HepG2 (cell line): ENCODE measurements around the gene HCLS1. TPM values are rescaled to one million over a fixed set of nuclear protein-coding genes. Genes with fewer than 3 reads are reported as not detected.

Experiments
- ATAC-seq: fragments of 200-7000 bp; cut with Tn5 transposase; 3 replicates; pipeline ENCODE4 v1.9.1; 2020; ENCODE audit warnings: mild to moderate bottlenecking, moderate library complexity
- BruUV-seq: library from RNA; stranded (reverse); fragments of 400-500 nt; replicated peaks from 2 replicates; lab custom pipeline; 2021; lab: Mats Ljungman, UMichigan
- CTCF ChIA-PET: fragments of 300-600 bp; formaldehyde crosslinking; extraction: SDS; loops from one replicate; lab custom pipeline; 2021; ENCODE audit warnings: low total read pairs, inconsistent platforms, low intra/inter-chr PET ratio; lab: Yijun Ruan, JAX
- POLR2A ChIA-PET: fragments of 350-600 bp; sonication (Branson Sonifier 250); formaldehyde crosslinking; loops from one replicate; lab custom pipeline; 2020; ENCODE audit warnings: antibody characterized with exemption, inconsistent platforms; lab: Yijun Ruan, JAX
- DNase-seq: peaks from one replicate; pipeline ENCODE4 v3.0.0-alpha.2; 2015; ENCODE audit warnings: low spot score
- FAIRE-seq: peaks from 3 replicates; lab custom pipeline; 2011; peaks lifted over from hg19 to GRCh38; lab: Jason Lieb, UNC
- H2AFZ ChIP-seq: one replicate; pipeline ENCODE4 v1.6.1; 2011; ENCODE audit warnings: low read length, inconsistent platforms
- H3K27ac ChIP-seq: fragments of 300-600 bp; 3 replicates; pipeline ENCODE4 v1.8.0; 2011; ENCODE audit warnings: mixed run types, mild to moderate bottlenecking, mixed read lengths, low read length, inconsistent platforms; ENCODE audit not compliant: insufficient read depth; ENCODE audit errors: extremely low read length
- H3K27me3 ChIP-seq, 2 experiments: fragments of 200-600 bp in 1 of 2; 2 replicates in 1 of 2; 3 replicates in 1 of 2; pipeline versions ENCODE4 v1.6.0 to v1.8.0; 2011; ENCODE audit warnings: low read length in 2 of 2, mild to moderate bottlenecking in 2 of 2, moderate library complexity in 2 of 2, inconsistent platforms in 1 of 2; ENCODE audit not compliant: insufficient read depth in 2 of 2, control insufficient read depth in 1 of 2
- H3K36me3 ChIP-seq, 2 experiments: fragments of 200-600 bp in 1 of 2; replicated peaks in 1 of 2; 2 replicates in 1 of 2; 3 replicates in 1 of 2; pipeline versions ENCODE4 v1.5.1 to v1.8.0; 2011; ENCODE audit warnings: low read length in 2 of 2, inconsistent platforms in 1 of 2; ENCODE audit not compliant: insufficient read depth in 2 of 2, control insufficient read depth in 1 of 2
- H3K4me1 ChIP-seq: 2 replicates; pipeline ENCODE4 v1.5.1; 2012; ENCODE audit warnings: low read length, inconsistent platforms; ENCODE audit not compliant: insufficient read depth
- H3K4me2 ChIP-seq: 2 replicates; pipeline ENCODE4 v1.6.0; 2011; ENCODE audit warnings: low read depth, low read length, inconsistent platforms
- H3K4me3 ChIP-seq, 3 experiments: fragments of 200-600 bp in 1 of 3; sonication (generic), shearing (Covaris generic) in 1 of 3; replicated peaks in 1 of 3; 2 replicates each; pipeline ENCODE4 v1.5.1; 2011 to 2016; ENCODE audit warnings: low read length in 3 of 3, inconsistent platforms in 2 of 3, low read depth in 2 of 3, mild to moderate bottlenecking in 2 of 3, control low read depth in 1 of 3, mixed read lengths in 1 of 3; ENCODE audit not compliant: insufficient read depth in 1 of 3
- H3K79me2 ChIP-seq: one replicate; pipeline ENCODE4 v1.6.1; 2011; ENCODE audit warnings: low read length, inconsistent platforms; ENCODE audit not compliant: insufficient read depth
- H3K9ac ChIP-seq: 2 replicates; pipeline ENCODE4 v1.6.0; 2011; ENCODE audit warnings: mild to moderate bottlenecking, low read depth, low read length, inconsistent platforms; ENCODE audit not compliant: insufficient read depth
- H3K9me3 ChIP-seq: 2 replicates; pipeline ENCODE4 v1.5.1; 2012; ENCODE audit warnings: mild to moderate bottlenecking, low read length
- H4K20me1 ChIP-seq: 2 replicates; pipeline ENCODE4 v1.6.0; 2011; ENCODE audit warnings: inconsistent platforms, mild to moderate bottlenecking, low read length, moderate library complexity; ENCODE audit not compliant: insufficient read depth
- ATF3 ChIP-seq: sonication (generic); formaldehyde crosslinking; IDR thresholded peaks from 2 replicates; pipeline ENCODE4 v1.4.0; 2020; ENCODE audit warnings: missing genetic modification reagents
- CREM ChIP-seq, 2 experiments: sonication (generic) in 1 of 2; formaldehyde crosslinking in 1 of 2; IDR thresholded peaks; 2 replicates each; pipeline versions ENCODE4 v1.4.0 to v1.6.1; 2016 to 2020; ENCODE audit warnings: antibody characterized with exemption in 1 of 2, mild to moderate bottlenecking in 1 of 2, missing genetic modification reagents in 1 of 2
- HINFP ChIP-seq: sonication (generic); formaldehyde crosslinking; IDR thresholded peaks from 2 replicates; pipeline ENCODE4 v1.4.0; 2020; ENCODE audit warnings: low read depth, mild to moderate bottlenecking, missing genetic modification reagents
- HNRNPLL ChIP-seq: fragments of 200-400 bp; formaldehyde crosslinking; IDR thresholded peaks from 2 replicates; pipeline ENCODE4 v1.6.1; 2017; ENCODE audit warnings: mild to moderate bottlenecking, low read depth, low read length; ENCODE audit not compliant: poor library complexity, severe bottlenecking
- NFIB ChIP-seq: sonication (generic); formaldehyde crosslinking; IDR thresholded peaks from 2 replicates; pipeline ENCODE4 v1.9.0; 2021; ENCODE audit warnings: missing genetic modification reagents, mild to moderate bottlenecking, borderline replicate concordance
- SP2 ChIP-seq: sonication (generic); formaldehyde crosslinking; IDR thresholded peaks from 2 replicates; pipeline ENCODE4 v1.5.1; 2020; ENCODE audit warnings: mild to moderate bottlenecking, missing genetic modification reagents
- WIZ ChIP-seq: sonication (generic); formaldehyde crosslinking; IDR thresholded peaks from 2 replicates; pipeline ENCODE4 v1.5.1; 2020; ENCODE audit warnings: mild to moderate bottlenecking, missing genetic modification reagents
- ZBTB1 ChIP-seq: sonication (generic); formaldehyde crosslinking; IDR thresholded peaks from 2 replicates; pipeline ENCODE4 v1.4.0; 2020; ENCODE audit warnings: missing genetic modification reagents, borderline replicate concordance
- ZBTB25 ChIP-seq: IDR thresholded peaks from 2 replicates; pipeline ENCODE4 v1.6.1; 2018; ENCODE audit warnings: missing genetic modification reagents
- ZNF546 ChIP-seq: sonication (generic); formaldehyde crosslinking; conservative IDR thresholded peaks from 2 replicates; pipeline ENCODE4 v1.8.1; 2023; ENCODE audit warnings: mild to moderate bottlenecking, missing genetic modification reagents
- ZNF564 ChIP-seq: sonication (generic); formaldehyde crosslinking; IDR thresholded peaks from 2 replicates; pipeline ENCODE4 v1.8.1; 2023; ENCODE audit warnings: mild to moderate bottlenecking, missing genetic modification reagents
- ZNF577 ChIP-seq: sonication (generic); formaldehyde crosslinking; IDR thresholded peaks from 2 replicates; pipeline ENCODE4 v1.4.0; 2020; ENCODE audit warnings: mild to moderate bottlenecking, low read depth, missing genetic modification reagents, borderline replicate concordance
- WGBS: methylation state at CpG from one replicate; pipeline ENCODE4 v1.1.6; 2017; ENCODE audit warnings: low lambda C conversion rate; 5-methylcytosine and 5-hydroxymethylcytosine counted together
- in situ Hi-C: cut with HindIII; loops from 2 replicates; pipeline ENCODE4 v1.10.0; 2017; ENCODE audit warnings: low pct_unique_long_range_greater_than_20kb; ENCODE audit not compliant: extremely low pct_ligation_motif_present
- intact Hi-C: fragments of 100-400 bp; cut with micrococcal nuclease; formaldehyde crosslinking; loops from one replicate; pipeline ENCODE4 v1.10.0; 2022; ENCODE audit not compliant: unreplicated experiment
- polyA plus RNA-seq, 8 experiments: library from polyadenylated mRNA; depleted of rRNA in 3 of 8; stranded (reverse) in 7 of 8; unstranded in 1 of 8; fragments of >200 nt; fragmentation: Illumina TruSeq in 4 of 8; extraction: Trizol in 4 of 8; gene quantifications; 2 replicates each; pipeline versions ENCODE4 v1.2.1 to v1.2.3, GENCODE V29; 2011 to 2016; ENCODE audit warnings: low read depth in 4 of 8, missing spikeins in 1 of 8, mixed read lengths in 1 of 8; ENCODE audit not compliant: insufficient read depth in 1 of 8
- total RNA-seq, 5 experiments: library from RNA; depleted of rRNA; stranded (reverse); fragments of >200 nt; fragmentation: Illumina TruSeq; extraction: Trizol; gene quantifications; 2 replicates each; pipeline ENCODE4 v1.2.3, GENCODE V29; 2016; ENCODE audit warnings: low read depth in 1 of 5

HCLS1 gene
- total and polyA plus RNA-seq, 2 of the 13 experiments (the other 11 are each of a cell fraction or from before 2014, with no cell fraction given), result not detected

GRCh38 chr3:121584418-121584817 lies 76.3 kb downstream of the HCLS1 start:
- no peak overlapping the region for H3K4me2 ChIP-seq
- in situ Hi-C loops, result no loop called here
- ChIA-PET CTCF (no interaction called here), POLR2A (no interaction called here)
- BruUV-seq, result no TSS peak
- no peaks in the 10 kb centered on the region for H4K20me1 ChIP-seq
- no peaks in the 10 kb centered on the region; a peak in 1 of 5 replicates for H3K27me3 ChIP-seq
- ATAC-seq, result no peak
- no peak overlapping the region for H3K9ac ChIP-seq
- WGBS, result 25% methylated on average over 1 of the region's 1 CpG
- no peak overlapping the region for H3K27ac ChIP-seq
- no peak overlapping the region for H2AFZ ChIP-seq
- TF ChIP-seq ZBTB25 (CRISPR knock-in tag) (no peak), WIZ (no peak), SP2 (no peak), HNRNPLL (no peak), ZNF564 (CRISPR knock-in tag) (no peak)
- TF ChIP-seq, all 625 proteins: peak for 0
- no peaks in the 10 kb centered on the region for H3K4me1 ChIP-seq
- DNase-seq (no peak), FAIRE-seq (no peak)
- H3K79me2 ChIP-seq, result no peaks in the 10 kb centered on the region
- no peak overlapping the region for H3K4me3 ChIP-seq
- no peaks in the 10 kb centered on the region for H3K9me3 ChIP-seq
- intact Hi-C loops, result no loop called here
- H3K36me3 ChIP-seq, result no peaks in the 10 kb centered on the region

DNA sequence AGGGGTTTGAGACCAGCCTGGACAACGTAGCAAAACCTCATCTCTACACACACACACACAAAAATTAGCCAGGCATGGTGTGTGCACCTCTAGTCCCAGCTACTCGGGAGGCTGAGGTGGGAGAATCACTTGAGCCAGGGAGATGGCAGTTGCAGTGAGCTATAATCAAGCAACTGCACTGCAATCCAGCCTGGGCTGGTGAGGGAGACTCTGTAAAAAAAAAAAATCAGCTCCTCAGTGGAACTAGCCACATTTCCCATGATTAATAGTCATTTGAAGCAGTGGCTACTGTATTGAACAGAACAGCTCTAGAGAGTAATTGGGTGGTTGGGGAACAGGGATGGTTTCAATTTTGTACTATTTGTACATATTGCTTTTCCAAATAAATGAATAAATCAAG lies 79.0 kb downstream of the HCLS1 start:
- no peak overlapping the region for H3K4me3 ChIP-seq
- no peaks in the 10 kb centered on the region; a peak in 1 of 5 replicates for H3K27me3 ChIP-seq
- no TSS peak for BruUV-seq
- POLR2A ChIA-PET, result no interaction called here
- no peak for FAIRE-seq
- H3K4me2 ChIP-seq, result no peak overlapping the region
- in situ Hi-C loops (no loop called here), intact Hi-C loops (no loop called here)
- H3K79me2 ChIP-seq, result no peaks in the 10 kb centered on the region
- H2AFZ ChIP-seq, result no peak overlapping the region
- H3K9me3 ChIP-seq, result no peaks in the 10 kb centered on the region
- no peak for ATAC-seq
- TF ChIP-seq ATF3 (CRISPR knock-in tag), result no peak
- TF ChIP-seq ZBTB1 (CRISPR knock-in tag), result no peak
- TF ChIP-seq HINFP, result no peak
- TF ChIP-seq NFIB (CRISPR knock-in tag), result no peak
- no peak for TF ChIP-seq CREM (IDR thresholded peaks at IDR 0.05)
- TF ChIP-seq CREM (CRISPR knock-in tag; IDR thresholded peaks at IDR 0.05), result no peak
- TF ChIP-seq ZNF577 (CRISPR knock-in tag), result no peak
- TF ChIP-seq ZNF546 (CRISPR knock-in tag), result no peak
- DNase-seq, result no peak
- no peaks in the 10 kb centered on the region for H3K4me1 ChIP-seq
- H3K9ac ChIP-seq, result no peak overlapping the region
- H3K36me3 ChIP-seq, result no peaks in the 10 kb centered on the region
- no peak overlapping the region for H3K27ac ChIP-seq
- WGBS, result 7% methylated on average over 2 of the region's 2 CpGs
- no peaks in the 10 kb centered on the region for H4K20me1 ChIP-seq
- CTCF ChIA-PET, result no interaction called here
